SK-N-MC (cell line): Measurements from ENCODE around the gene IGF2R.

Experiments used
- EZH2 ChIP-seq: fragments of 200-600 bp; sonication (generic); IDR thresholded peaks from one replicate; pipeline ENCODE4 v1.6.1; 2017; ENCODE audit warnings: antibody characterized with exemption
- FOXP2 ChIP-seq: optimal IDR thresholded peaks from 2 replicates; pipeline ENCODE3; 2011; ENCODE audit warnings: mild to moderate bottlenecking, moderate library complexity; ENCODE audit not compliant: insufficient read depth; ENCODE audit errors: extremely low read length, control extremely low read depth
- POLR2AphosphoS5 ChIP-seq: IDR thresholded peaks from 2 replicates; pipeline ENCODE4 v1.6.1; 2012; ENCODE audit warnings: mild to moderate bottlenecking, low read depth, low read length, borderline replicate concordance

GRCh38 chr6:160024152-160024551 lies 55.3 kb downstream of the IGF2R start:
- no peak for TF ChIP-seq EZH2
- TF ChIP-seq POLR2AphosphoS5 = no peak
- TF ChIP-seq FOXP2 = no peak
